RWPE2 (cell line): ENCODE results near the gene DLX6.

Source experiments
- ATAC-seq: fragments of 200-7000 bp; cut with Tn5 transposase; 3 replicates; pipeline ENCODE4 v1.9.1; 2021; ENCODE audit warnings: low read depth
- DNase-seq: peaks from one replicate; pipeline ENCODE4 v3.0.0-alpha.2; 2020; ENCODE audit warnings: low spot score
- H3K27ac ChIP-seq: fragments of 450-650 bp; 2 replicates; pipeline ENCODE4 v1.5.1; 2017; ENCODE audit warnings: mild to moderate bottlenecking; ENCODE audit not compliant: poor library complexity, severe bottlenecking
- H3K27me3 ChIP-seq: fragments of 250-450 bp; sonication (Bioruptor Pico); 2 replicates; pipeline ENCODE4 v1.5.1; 2021; ENCODE audit warnings: mild to moderate bottlenecking, moderate library complexity; ENCODE audit not compliant: insufficient read depth, poor library complexity, severe bottlenecking
- H3K36me3 ChIP-seq: fragments of 250-450 bp; sonication (Bioruptor Pico); 2 replicates; pipeline ENCODE4 v1.5.1; 2020; ENCODE audit warnings: low read depth, mild to moderate bottlenecking, moderate library complexity
- H3K4me1 ChIP-seq: fragments of 250-450 bp; sonication (Bioruptor Pico); 2 replicates; pipeline ENCODE4 v1.5.1; 2021; ENCODE audit warnings: mild to moderate bottlenecking, moderate library complexity; ENCODE audit not compliant: insufficient read depth, poor library complexity, severe bottlenecking
- H3K4me3 ChIP-seq: fragments of 250-450 bp; sonication (Bioruptor Pico); 2 replicates; pipeline ENCODE4 v1.5.1; 2021; ENCODE audit warnings: mild to moderate bottlenecking, moderate library complexity; ENCODE audit not compliant: severe bottlenecking
- H3K9me3 ChIP-seq: fragments of 250-450 bp; sonication (Bioruptor Pico); 2 replicates; pipeline ENCODE4 v1.5.1; 2021; ENCODE audit warnings: mild to moderate bottlenecking, moderate library complexity; ENCODE audit not compliant: severe bottlenecking
- CTCF ChIP-seq: fragments of 450-650 bp; IDR thresholded peaks from one replicate; pipeline ENCODE4 v1.5.1; 2017; ENCODE audit warnings: mild to moderate bottlenecking, moderate library complexity; ENCODE audit not compliant: poor library complexity, severe bottlenecking

The DLX6 gene

GRCh38 chr7:97016381-97017191 lies 11.2 kb downstream of the DLX6 start:
- ATAC-seq: peak; percentile 76
- Histone ChIP-seq H3K27me3 (peaks cover 93% of the 10 kb centered on the region), H3K9me3 (no peaks in the 10 kb centered on the region), H3K36me3 (no peaks in the 10 kb centered on the region), H3K4me3 (no peak overlapping the region), H3K27ac (no peak overlapping the region), H3K4me1 (no peaks in the 10 kb centered on the region)
- no peak for TF ChIP-seq CTCF
- no peak for DNase-seq

- H3K27ac ChIP-seq: no peak overlapping the region
- no peaks in the 10 kb centered on the region for H3K9me3 ChIP-seq
- no peak for DNase-seq
- ATAC-seq: no peak
- no peak overlapping the region for H3K4me3 ChIP-seq
- H3K36me3 ChIP-seq: no peaks in the 10 kb centered on the region
- no peak for TF ChIP-seq CTCF
- H3K4me1 ChIP-seq: no peaks in the 10 kb centered on the region
- peaks cover 93% of the 10 kb centered on the region for H3K27me3 ChIP-seq
Observed at GRCh38 chr7:97017192-97018125, 12.1 kb downstream of the DLX6 start.

GRCh38 chr7:97018126-97018601 lies 12.8 kb downstream of the DLX6 start:
- no peak overlapping the region for H3K4me3 ChIP-seq
- no peak for TF ChIP-seq CTCF
- ATAC-seq: no peak
- H3K36me3 ChIP-seq: no peaks in the 10 kb centered on the region
- no peaks in the 10 kb centered on the region for H3K4me1 ChIP-seq
- H3K27me3 ChIP-seq: peaks cover 93% of the 10 kb centered on the region
- H3K27ac ChIP-seq: no peak overlapping the region
- DNase-seq: no peak
- H3K9me3 ChIP-seq: no peaks in the 10 kb centered on the region

- Histone ChIP-seq H3K27me3 (peaks cover 93% of the 10 kb centered on the region), H3K4me3 (no peak overlapping the region), H3K36me3 (no peaks in the 10 kb centered on the region), H3K9me3 (no peaks in the 10 kb centered on the region), H3K4me1 (no peaks in the 10 kb centered on the region), H3K27ac (no peak overlapping the region)
- ATAC-seq (no peak), DNase-seq (no peak)
- TF ChIP-seq CTCF: no peak
Observed at GRCh38 chr7:97018791-97019531, 13.6 kb downstream of the DLX6 start.
